Gastrocnemius medialis (tissue), 4 donors: ENCODE results near the gene ABCC10. TPM values are rescaled to one million over a fixed set of nuclear protein-coding genes. Genes with fewer than 3 reads are reported as not detected.
"Not testable (repeated sequence)": the region's sequence is repeated elsewhere in the genome, so short reads cannot be mapped to it uniquely, and the experiment has no call there.

Experiments used
- ATAC-seq, 2 donors: fragments of 150-250 bp; one replicate each; pipeline ENCODE4 v1.9.1; 2016
- DNase-seq, 2 donors: peaks; one replicate each; pipeline ENCODE4 v3.0.0-alpha.2; 2019
- H3K27ac ChIP-seq, 4 donors: fragments of 200-600 bp; sonication (generic); 1 replicate in 1 of 4; 2 replicates in 3 of 4; pipeline ENCODE4 v1.5.1; 2016 to 2018; ENCODE audit warnings: mild to moderate bottlenecking in 2 of 4, moderate library complexity in 1 of 4
- H3K27me3 ChIP-seq, 3 donors: fragments of 200-600 bp; sonication (generic) in 2 of 3; 1 replicate in 1 of 3; 2 replicates in 2 of 3; pipeline versions ENCODE4 v1.5.1 to v1.6.0; 2016 to 2019; ENCODE audit warnings: mild to moderate bottlenecking in 1 of 3, moderate library complexity in 1 of 3
- H3K36me3 ChIP-seq, 2 donors: fragments of 200-600 bp; sonication (generic) in 1 of 2; one replicate each; pipeline ENCODE4 v1.5.1; 2017 to 2018
- H3K4me1 ChIP-seq, 2 donors: fragments of 200-600 bp; sonication (generic) in 1 of 2; one replicate each; pipeline ENCODE4 v1.5.1; 2016 to 2017; ENCODE audit warnings: mild to moderate bottlenecking in 2 of 2
- H3K4me3 ChIP-seq, 4 donors: fragments of 200-600 bp; sonication (generic) in 3 of 4; 1 replicate in 1 of 4; 2 replicates in 3 of 4; pipeline ENCODE4 v1.5.1; 2016 to 2019; ENCODE audit warnings: mild to moderate bottlenecking in 2 of 4
- H3K9me3 ChIP-seq, 3 donors: fragments of 200-600 bp; sonication (generic) in 2 of 3; 1 replicate in 1 of 3; 2 replicates in 2 of 3; pipeline ENCODE4 v1.5.1; 2016 to 2019
- POLR2A ChIP-seq, 2 donors: fragments of 450-650 bp; IDR thresholded peaks; one replicate each; pipeline ENCODE4 v1.6.1; 2017; ENCODE audit warnings: antibody characterized with exemption in 2 of 2, mild to moderate bottlenecking in 2 of 2, moderate library complexity in 2 of 2
- in situ Hi-C, 4 donors: fragments of 200-750 bp; cut with MboI; loops; one replicate each; pipeline versions ENCODE4 v1.15.0 to v1.8.0; 2017; ENCODE audit warnings: low sequenced_read_pairs in 4 of 4
- intact Hi-C: fragments of 100-400 bp; cut with DNase I; formaldehyde crosslinking; loops from one replicate; pipeline ENCODE4 v1.15.1; 2023; ENCODE audit warnings: low total_unique reads
- total RNA-seq, 4 donors: library from RNA; depleted of rRNA; stranded (reverse); fragments of >200 nt; gene quantifications; one replicate each; pipeline versions ENCODE4 v1.1.0 to v1.2.3, GENCODE V29; 2016
- TF ChIP-seq, protein P1 (sequence below), 5 experiments: fragments of 450-650 bp in 3 of 5; fragments of 200-600 bp in 2 of 5; sonication (generic) in 2 of 5; IDR thresholded peaks in 4 of 5; conservative IDR thresholded peaks in 1 of 5; 1 replicate in 4 of 5; 2 replicates in 1 of 5; pipeline ENCODE4 v1.5.1; 2016 to 2019; ENCODE audit warnings: antibody characterized with exemption in 5 of 5, mild to moderate bottlenecking in 3 of 5, moderate library complexity in 3 of 5

ABCC10 gene
- total RNA-seq, 4 donors from 2014 or later, result 5.3 to 11.8 (median 8.6) TPM

GRCh38 chr6:43408259-43408658 lies 19.1 kb upstream of the ABCC10 start:
- DNase-seq, result no peak
- no peaks in the 10 kb centered on the region for H3K4me1 ChIP-seq
- H3K36me3 ChIP-seq, result no peaks in the 10 kb centered on the region
- ATAC-seq, result no peak
- in situ Hi-C loops (no loop called here), intact Hi-C loops (no loop called here)
- peaks cover 0 to 5% (median 4%) of the 10 kb centered on the region in 3 donors for H3K27me3 ChIP-seq
- TF ChIP-seq POLR2A (IDR thresholded peaks at IDR 0.05), result no peak
- TF ChIP-seq, protein P1, sequence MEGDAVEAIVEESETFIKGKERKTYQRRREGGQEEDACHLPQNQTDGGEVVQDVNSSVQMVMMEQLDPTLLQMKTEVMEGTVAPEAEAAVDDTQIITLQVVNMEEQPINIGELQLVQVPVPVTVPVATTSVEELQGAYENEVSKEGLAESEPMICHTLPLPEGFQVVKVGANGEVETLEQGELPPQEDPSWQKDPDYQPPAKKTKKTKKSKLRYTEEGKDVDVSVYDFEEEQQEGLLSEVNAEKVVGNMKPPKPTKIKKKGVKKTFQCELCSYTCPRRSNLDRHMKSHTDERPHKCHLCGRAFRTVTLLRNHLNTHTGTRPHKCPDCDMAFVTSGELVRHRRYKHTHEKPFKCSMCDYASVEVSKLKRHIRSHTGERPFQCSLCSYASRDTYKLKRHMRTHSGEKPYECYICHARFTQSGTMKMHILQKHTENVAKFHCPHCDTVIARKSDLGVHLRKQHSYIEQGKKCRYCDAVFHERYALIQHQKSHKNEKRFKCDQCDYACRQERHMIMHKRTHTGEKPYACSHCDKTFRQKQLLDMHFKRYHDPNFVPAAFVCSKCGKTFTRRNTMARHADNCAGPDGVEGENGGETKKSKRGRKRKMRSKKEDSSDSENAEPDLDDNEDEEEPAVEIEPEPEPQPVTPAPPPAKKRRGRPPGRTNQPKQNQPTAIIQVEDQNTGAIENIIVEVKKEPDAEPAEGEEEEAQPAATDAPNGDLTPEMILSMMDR (IDR thresholded peaks at IDR 0.05 in 4 of 5, conservative IDR thresholded peaks at IDR 0.05 in 1 of 5), result no peak
- no peaks in the 10 kb centered on the region for H3K9me3 ChIP-seq
- no peak overlapping the region for H3K27ac ChIP-seq
- H3K4me3 ChIP-seq, result no peak overlapping the region

GRCh38 chr6:43410776-43411175 lies 16.6 kb upstream of the ABCC10 start:
- intact Hi-C loops, H3K27me3 ChIP-seq, in situ Hi-C loops, H3K36me3 ChIP-seq, H3K27ac ChIP-seq, H3K9me3 ChIP-seq, H3K4me1 ChIP-seq, H3K4me3 ChIP-seq, ATAC-seq, DNase-seq: not testable (repeated sequence)

DNA sequence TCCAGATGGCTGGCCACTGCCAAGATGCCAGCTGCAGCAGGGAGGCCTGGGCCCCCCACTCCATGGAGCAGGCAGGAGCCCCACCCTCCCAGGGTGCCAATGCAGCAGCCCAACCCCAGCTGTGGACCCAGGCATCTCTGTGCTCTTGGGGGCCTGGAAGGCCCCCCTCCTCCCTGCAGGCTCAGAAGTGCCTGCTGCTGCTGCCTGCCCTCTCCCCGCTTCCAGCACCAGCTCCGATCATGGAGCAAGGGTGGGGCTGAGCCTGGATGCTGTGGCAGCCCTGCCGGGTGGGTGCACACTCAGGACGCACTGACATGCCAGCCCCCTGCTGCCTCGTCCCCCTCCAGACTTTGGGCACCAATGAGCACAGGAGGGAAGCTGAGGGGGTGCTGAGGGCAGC lies 14.8 kb upstream of the ABCC10 start:
- Histone ChIP-seq H3K27me3 (no peaks in the 10 kb centered on the region), H3K4me3 (no peak overlapping the region), H3K4me1 (no peaks in the 10 kb centered on the region), H3K9me3 (no peaks in the 10 kb centered on the region), H3K36me3 (no peaks in the 10 kb centered on the region), H3K27ac (no peak overlapping the region)
- TF ChIP-seq, protein P1 (IDR thresholded peaks at IDR 0.05 in 4 of 5, conservative IDR thresholded peaks at IDR 0.05 in 1 of 5), result no peak
- no peak for TF ChIP-seq POLR2A (IDR thresholded peaks at IDR 0.05)
- intact Hi-C loops (no loop called here), in situ Hi-C loops (no loop called here)
- ATAC-seq, result no peak
- no peak for DNase-seq

GRCh38 chr6:43413002-43413401 lies 14.3 kb upstream of the ABCC10 start:
- no peak for DNase-seq
- no peak for ATAC-seq
- TF ChIP-seq, protein P1 (IDR thresholded peaks at IDR 0.05 in 4 of 5, conservative IDR thresholded peaks at IDR 0.05 in 1 of 5), result no peak
- in situ Hi-C loops (no loop called here), intact Hi-C loops (no loop called here)
- Histone ChIP-seq H3K4me1 (no peaks in the 10 kb centered on the region), H3K4me3 (no peak overlapping the region), H3K9me3 (no peaks in the 10 kb centered on the region), H3K27me3 (no peaks in the 10 kb centered on the region), H3K36me3 (no peaks in the 10 kb centered on the region), H3K27ac (no peak overlapping the region)

DNA sequence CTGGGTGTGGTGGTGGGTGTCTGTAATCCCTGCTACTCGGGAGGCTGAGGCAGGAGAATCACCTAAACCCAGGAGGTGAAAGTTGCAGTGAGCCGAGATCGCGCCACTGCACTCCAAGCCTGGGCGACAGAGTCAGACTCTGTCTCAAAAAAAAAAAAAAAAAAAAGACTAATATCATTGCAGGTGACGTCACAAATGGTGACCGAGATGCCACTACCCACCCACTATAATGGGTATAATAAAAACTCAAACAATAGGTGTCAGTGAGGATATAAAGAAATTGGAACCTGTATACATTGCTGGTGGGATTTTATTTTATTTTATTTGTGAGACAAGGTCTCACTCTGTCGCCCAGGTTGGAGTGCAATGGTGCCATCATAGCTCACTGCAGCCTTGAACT lies 12.1 kb upstream of the ABCC10 start:
- intact Hi-C loops, H3K4me3 ChIP-seq, H3K9me3 ChIP-seq, H3K36me3 ChIP-seq, in situ Hi-C loops, H3K4me1 ChIP-seq, DNase-seq, H3K27me3 ChIP-seq, ATAC-seq, H3K27ac ChIP-seq: not testable (repeated sequence)

DNA sequence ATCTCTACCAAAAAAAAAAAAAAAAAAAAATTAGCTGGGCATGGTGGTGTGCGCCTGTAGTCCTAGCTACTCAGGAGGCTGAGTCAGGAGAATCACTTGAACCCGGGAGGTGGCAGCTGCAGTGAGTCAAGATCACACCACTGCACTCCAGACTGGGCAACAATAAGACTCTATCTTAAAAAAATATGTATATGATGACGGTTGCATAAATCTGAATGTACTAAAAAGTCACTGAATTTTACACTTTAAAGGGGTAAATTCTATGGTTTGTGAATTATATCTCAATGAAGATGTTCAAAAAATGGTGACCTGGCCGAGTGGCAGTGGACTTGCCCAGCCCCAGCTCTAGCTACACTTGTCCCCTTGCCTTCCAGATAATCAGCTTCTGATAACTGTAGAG lies 10.4 kb upstream of the ABCC10 start:
- intact Hi-C loops, result no loop called here
- Histone ChIP-seq H3K27ac (no peak overlapping the region), H3K4me3 (no peak overlapping the region), H3K36me3 (no peaks in the 10 kb centered on the region), H3K4me1 (no peaks in the 10 kb centered on the region), H3K27me3 (no peaks in the 10 kb centered on the region), H3K9me3 (no peaks in the 10 kb centered on the region)
- ATAC-seq (no peak), DNase-seq (no peak)
- in situ Hi-C loops, result no loop called here
- no peak for TF ChIP-seq POLR2A (IDR thresholded peaks at IDR 0.05)
- TF ChIP-seq, protein P1 (IDR thresholded peaks at IDR 0.05 in 4 of 5, conservative IDR thresholded peaks at IDR 0.05 in 1 of 5), result no peak
